Measurements from ENCODE around the gene ARL13B. TPM values are rescaled to one million over a fixed set of nuclear protein-coding genes. Genes with fewer than 3 reads are reported as not detected.
"Not testable (repeated sequence)": the region's sequence is repeated elsewhere in the genome, so short reads cannot be mapped to it uniquely, and the experiment has no call there.

Gene ARL13B
- total and polyA plus RNA-seq, 4 experiments from 2014 or later = 6.2 to 12.0 (median 9.0) TPM

- Histone ChIP-seq H3K9me3 (ENCODE audit: control insufficient read depth in 1 of 2, low read length in 2 of 2) (no peaks in the 10 kb centered on the region), H3K27me3 (ENCODE audit: insufficient read depth, low read length) (no peaks in the 10 kb centered on the region), H3K4me1 (ENCODE audit: insufficient read depth, low read length) (no peaks in the 10 kb centered on the region), H3K27ac (ENCODE audit: low read depth, low read length) (no peak overlapping the region), H3K36me3 (ENCODE audit: insufficient read depth, low read length) (no peaks in the 10 kb centered on the region), H3K4me3 (ENCODE audit: low read length in 2 of 2) (no peak overlapping the region)
- Mint-ChIP-seq H3K4me1 (no peaks in the 10 kb centered on the region), H3K27me3 (peaks cover 5 to 13% of the 10 kb centered on the region in 2 donors), H3K27ac (no peak overlapping the region), H3K4me3 (no peak overlapping the region), H3K36me3 (no peaks in the 10 kb centered on the region), H3K9me3 (peaks cover 0 to 3% (median 0%) of the 10 kb centered on the region in 8 donors)
- POLR2A ChIA-PET (ENCODE audit: partially characterized antibody) = interaction anchor here (1.2 kb wide), 1 partner anchor 9 kb away, joined by 3 read pairs; no protein-coding TSS in a partner anchor
- intact Hi-C loops (cut with micrococcal nuclease) = no loop called here
- CTCF ChIA-PET (ENCODE audit: partially characterized antibody) = interaction anchor here (1.8 kb wide), 1 partner anchor 9 kb away, joined by 4 read pairs; no protein-coding TSS in a partner anchor
- DNase-seq = no peak
Observed at GRCh38 chr3:93961489-93961888, 18.5 kb upstream of the ARL13B start.

DNA sequence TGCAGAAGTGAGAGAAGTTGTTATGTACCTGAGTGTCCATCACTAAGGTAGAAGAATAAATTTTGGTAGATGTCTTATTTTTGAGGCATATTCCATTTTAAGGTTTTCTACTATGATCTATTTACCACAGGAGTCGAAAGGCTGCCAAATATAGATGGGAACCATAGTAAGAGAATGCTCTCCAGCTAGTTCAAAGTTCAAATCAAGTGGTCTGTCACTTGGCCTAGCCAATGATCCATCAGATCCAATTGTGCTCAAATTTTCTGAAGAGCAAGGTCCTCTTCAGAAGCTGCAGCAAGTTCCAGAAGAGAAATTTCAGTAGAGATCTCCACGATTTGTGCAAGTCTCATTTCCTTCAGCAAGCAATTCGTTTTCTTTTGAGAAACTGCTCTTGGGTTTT is 17.2 kb upstream of the ARL13B start:
- Histone ChIP-seq H3K27me3 (ENCODE audit: insufficient read depth, low read length) (no peaks in the 10 kb centered on the region), H3K4me1 (ENCODE audit: insufficient read depth, low read length) (no peaks in the 10 kb centered on the region), H3K27ac (ENCODE audit: low read depth, low read length) (no peak overlapping the region), H3K9me3 (ENCODE audit: control insufficient read depth in 1 of 2, low read length in 2 of 2) (no peaks in the 10 kb centered on the region), H3K36me3 (ENCODE audit: insufficient read depth, low read length) (no peaks in the 10 kb centered on the region), H3K4me3 (ENCODE audit: low read length in 2 of 2) (no peak overlapping the region)
- DNase-seq = no peak
- H3K9me3 Mint-ChIP-seq = peaks cover 0 to 3% (median 0%) of the 10 kb centered on the region in 8 donors
- intact Hi-C loops (cut with micrococcal nuclease) = no loop called here
- no peak overlapping the region for H3K4me3 Mint-ChIP-seq
- no peak overlapping the region for H3K27ac Mint-ChIP-seq
- H3K4me1 Mint-ChIP-seq = no peaks in the 10 kb centered on the region
- H3K27me3 Mint-ChIP-seq = peaks cover 5 to 10% of the 10 kb centered on the region in 2 donors
- no peaks in the 10 kb centered on the region for H3K36me3 Mint-ChIP-seq
- CTCF ChIA-PET (ENCODE audit: partially characterized antibody) = no interaction called here
- POLR2A ChIA-PET (ENCODE audit: partially characterized antibody) = interaction anchor here (1.2 kb wide), 1 partner anchor 8 kb away, joined by 3 read pairs; no protein-coding TSS in a partner anchor

- CTCF ChIA-PET (ENCODE audit: partially characterized antibody) = interaction anchor here (0.6 to 1.1 kb wide), 2 partner anchors 28 to 104 kb away, joined by 3 read pairs; no protein-coding TSS in a partner anchor
- H3K36me3 ChIP-seq (ENCODE audit: insufficient read depth, low read length); H3K9me3 ChIP-seq (ENCODE audit: control insufficient read depth in 1 of 2, low read length in 2 of 2); H3K4me1 Mint-ChIP-seq; H3K27me3 ChIP-seq (ENCODE audit: insufficient read depth, low read length); H3K4me3 ChIP-seq (ENCODE audit: low read length in 2 of 2); H3K4me1 ChIP-seq (ENCODE audit: insufficient read depth, low read length); H3K27ac Mint-ChIP-seq; H3K9me3 Mint-ChIP-seq; intact Hi-C loops (cut with micrococcal nuclease); DNase-seq; H3K27ac ChIP-seq (ENCODE audit: low read depth, low read length); POLR2A ChIA-PET (ENCODE audit: partially characterized antibody); H3K36me3 Mint-ChIP-seq; H3K27me3 Mint-ChIP-seq; H3K4me3 Mint-ChIP-seq: not testable (repeated sequence)
Observed at GRCh38 chr3:93965106-93965505, 14.8 kb upstream of the ARL13B start.

- H3K4me3 ChIP-seq (ENCODE audit: low read length in 2 of 2) = no peak overlapping the region
- Mint-ChIP-seq H3K36me3 (no peaks in the 10 kb centered on the region), H3K4me3 (no peak overlapping the region), H3K4me1 (peaks cover 8 to 12% (median 10%) of the 10 kb centered on the region in 4 donors), H3K27ac (no peak overlapping the region), H3K9me3 (peaks cover 0 to 3% (median 0%) of the 10 kb centered on the region in 8 donors), H3K27me3 (peaks cover 10 to 15% of the 10 kb centered on the region in 2 donors)
- ChIA-PET POLR2A (ENCODE audit: partially characterized antibody) (no interaction called here), CTCF (ENCODE audit: partially characterized antibody) (no interaction called here)
- intact Hi-C loops (cut with micrococcal nuclease) = no loop called here
- H3K9me3 ChIP-seq (ENCODE audit: control insufficient read depth in 1 of 2, low read length in 2 of 2) = no peaks in the 10 kb centered on the region
- no peaks in the 10 kb centered on the region for H3K36me3 ChIP-seq (ENCODE audit: insufficient read depth, low read length)
- no peak for DNase-seq
- no peak overlapping the region for H3K27ac ChIP-seq (ENCODE audit: low read depth, low read length)
- no peaks in the 10 kb centered on the region for H3K27me3 ChIP-seq (ENCODE audit: insufficient read depth, low read length)
- H3K4me1 ChIP-seq (ENCODE audit: insufficient read depth, low read length) = peaks cover 16% of the 10 kb centered on the region
Observed at GRCh38 chr3:93969443-93969842, 10.5 kb upstream of the ARL13B start.

DNA sequence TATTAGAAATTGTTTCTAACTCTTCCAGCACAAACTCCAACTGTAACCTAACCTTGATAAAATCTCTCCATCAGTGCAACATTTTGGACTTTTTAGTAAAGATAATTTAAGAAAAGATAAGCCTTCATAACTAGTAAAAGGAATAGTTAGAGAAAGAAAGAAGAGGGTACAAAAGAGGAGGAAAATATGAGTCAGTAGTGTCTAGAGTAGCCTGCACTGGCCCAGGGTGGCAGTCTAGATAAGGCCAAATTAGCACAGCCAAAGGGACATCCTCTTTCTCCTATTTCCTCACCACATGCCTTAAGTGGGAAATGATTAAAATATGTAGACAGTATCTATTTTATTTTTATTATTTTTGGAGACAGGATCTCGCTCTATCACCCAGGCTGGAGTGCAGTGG is 10.0 kb upstream of the ARL13B start:
- Histone ChIP-seq H3K27ac (ENCODE audit: low read depth, low read length) (no peak overlapping the region), H3K4me1 (ENCODE audit: insufficient read depth, low read length) (peaks cover 16% of the 10 kb centered on the region), H3K4me3 (ENCODE audit: low read length in 2 of 2) (no peak overlapping the region), H3K27me3 (ENCODE audit: insufficient read depth, low read length) (no peaks in the 10 kb centered on the region), H3K9me3 (ENCODE audit: control insufficient read depth in 1 of 2, low read length in 2 of 2) (no peaks in the 10 kb centered on the region), H3K36me3 (ENCODE audit: insufficient read depth, low read length) (no peaks in the 10 kb centered on the region)
- H3K27ac Mint-ChIP-seq = no peak overlapping the region
- H3K4me3 Mint-ChIP-seq = no peak overlapping the region
- peaks cover 8 to 12% (median 10%) of the 10 kb centered on the region in 4 donors for H3K4me1 Mint-ChIP-seq
- POLR2A ChIA-PET (ENCODE audit: partially characterized antibody) = no interaction called here
- no peaks in the 10 kb centered on the region for H3K36me3 Mint-ChIP-seq
- CTCF ChIA-PET (ENCODE audit: partially characterized antibody) = interaction anchor here (1.5 kb wide), 1 partner anchor 8 kb away, joined by 4 read pairs; no protein-coding TSS in a partner anchor
- peaks cover 0 to 3% (median 0%) of the 10 kb centered on the region in 8 donors for H3K9me3 Mint-ChIP-seq
- intact Hi-C loops (cut with micrococcal nuclease) = no loop called here
- peaks cover 10 to 12% of the 10 kb centered on the region in 2 donors for H3K27me3 Mint-ChIP-seq
- no peak for DNase-seq

DNA sequence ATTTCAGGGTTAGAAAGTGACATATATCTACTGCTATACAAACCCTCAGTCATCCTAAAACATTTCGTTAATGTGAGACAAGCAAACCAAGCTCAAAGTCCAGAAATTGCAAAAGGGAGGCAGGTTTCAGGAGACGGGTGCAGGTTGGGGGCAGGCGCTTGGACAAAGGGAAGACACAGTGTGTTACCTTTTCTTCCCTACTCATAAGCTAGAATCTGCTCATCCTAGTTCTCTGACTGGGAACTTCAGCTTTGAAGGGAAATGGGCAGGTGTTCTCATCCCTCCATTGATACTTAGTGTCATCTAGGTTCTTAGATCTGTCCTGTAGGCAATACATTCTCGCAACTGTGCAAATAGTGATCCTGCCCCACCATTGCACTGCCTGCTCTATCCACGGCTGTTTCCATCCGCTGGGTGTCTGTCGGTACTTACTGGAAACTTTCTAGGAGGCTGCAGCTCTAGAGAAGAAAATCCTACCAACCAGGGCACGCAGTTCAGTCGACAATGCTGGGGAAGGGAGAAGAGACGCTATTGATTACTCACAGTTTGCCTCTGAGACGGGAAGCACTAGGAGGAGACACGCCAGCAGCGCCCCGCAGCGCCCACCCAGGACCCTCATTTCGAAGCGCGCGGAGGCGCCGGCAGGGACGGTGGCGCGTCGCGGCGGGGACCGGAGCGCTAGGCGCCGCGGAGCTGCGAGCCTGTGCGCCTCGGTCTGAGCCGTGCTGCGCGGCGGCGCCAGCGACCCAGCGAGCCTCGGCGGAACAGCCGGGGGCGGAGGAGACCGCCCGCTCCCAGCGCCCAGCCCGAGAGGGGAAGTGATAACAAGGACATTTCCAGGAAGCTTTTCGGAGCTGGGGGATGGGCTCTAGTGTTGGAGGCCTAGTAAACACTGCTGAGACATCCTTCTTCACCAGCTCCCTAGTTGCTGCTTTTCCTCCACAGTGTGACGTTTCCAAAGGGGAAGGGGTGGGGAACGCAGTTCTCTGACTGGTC is 6.5 kb upstream of the ARL13B start, which contains the start of gene PROS1:
Gene PROS1, minus strand, starts transcription at position 766 of the 996 bp plus-strand sequence. Its CDS starts 147 bp downstream, at position 619.
- Histone ChIP-seq H3K9me3 (ENCODE audit: control insufficient read depth in 1 of 2, low read length in 2 of 2) (no peaks in the 10 kb centered on the region), H3K4me3 (ENCODE audit: low read length in 2 of 2) (peak within 1 kb of the TSS; percentile 48 to 50), H3K27ac (ENCODE audit: low read depth, low read length) (no peak within 1 kb of the TSS), H3K36me3 (ENCODE audit: insufficient read depth, low read length) (no peaks in the 10 kb centered on the region), H3K4me1 (ENCODE audit: insufficient read depth, low read length) (peaks cover 16% of the 10 kb centered on the region), H3K27me3 (ENCODE audit: insufficient read depth, low read length) (no peaks in the 10 kb centered on the region)
- Mint-ChIP-seq H3K4me3 (peak within 1 kb of the TSS; percentile 77 to 89 (median 83)), H3K36me3 (no peaks in the 10 kb centered on the region), H3K27ac (peak within 1 kb of the TSS in 2 of 7 donors; percentile 3 to 44), H3K27me3 (peaks cover 10 to 12% of the 10 kb centered on the region in 2 donors), H3K9me3 (no peaks in the 10 kb centered on the region), H3K4me1 (peaks cover 8 to 12% (median 10%) of the 10 kb centered on the region in 4 donors)
- POLR2A ChIA-PET (ENCODE audit: partially characterized antibody) = interaction anchor here (1.4 kb wide), 1 partner anchor 89 kb away, joined by 3 read pairs; the partner anchor contains the start of genes DHFR2 and NSUN3
- CTCF ChIA-PET (ENCODE audit: partially characterized antibody) = interaction anchor here (1.6 kb wide), 1 partner anchor 9 kb away, joined by 3 read pairs; no protein-coding TSS in a partner anchor
- intact Hi-C loops (cut with micrococcal nuclease) = no loop called here
- DNase-seq = peak; percentile 32 to 45 (median 35)

DNA sequence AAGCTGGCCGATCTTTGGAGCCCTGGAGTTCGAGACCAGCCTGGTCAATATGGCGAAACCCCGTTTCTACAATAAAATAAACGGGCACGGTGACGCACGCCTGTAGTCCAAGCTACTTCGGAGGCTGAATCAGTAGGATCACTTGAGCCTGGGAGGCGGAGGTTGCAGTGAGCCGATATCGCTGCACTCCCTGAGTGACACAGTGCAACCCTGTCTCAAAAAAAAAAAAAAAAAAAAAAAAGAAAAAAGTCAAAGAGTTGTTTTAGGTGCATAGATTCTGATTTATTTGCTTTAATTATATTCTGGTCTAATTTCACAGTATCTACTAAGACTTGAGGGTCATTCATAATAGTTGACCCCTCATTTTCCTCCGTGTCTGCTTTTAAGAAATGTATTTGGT is 1.7 kb downstream of the ARL13B start:
- Histone ChIP-seq H3K4me1 (ENCODE audit: insufficient read depth, low read length) (peaks cover 16% of the 10 kb centered on the region), H3K27me3 (ENCODE audit: insufficient read depth, low read length) (no peaks in the 10 kb centered on the region), H3K4me3 (ENCODE audit: low read length in 2 of 2) (no peak overlapping the region), H3K27ac (ENCODE audit: low read depth, low read length) (no peak overlapping the region), H3K36me3 (ENCODE audit: insufficient read depth, low read length) (no peaks in the 10 kb centered on the region), H3K9me3 (ENCODE audit: control insufficient read depth in 1 of 2, low read length in 2 of 2) (no peaks in the 10 kb centered on the region)
- intact Hi-C loops (cut with micrococcal nuclease) = no loop called here
- Mint-ChIP-seq H3K4me1 (peaks cover 11 to 26% (median 23%) of the 10 kb centered on the region in 4 donors), H3K36me3 (peaks cover 0 to 3% of the 10 kb centered on the region in 2 donors), H3K4me3 (peak overlapping the region in 7 of 8 donors; percentile 1 to 74 (median 39)), H3K27me3 (no peaks in the 10 kb centered on the region), H3K27ac (peak overlapping the region in 5 of 7 donors; percentile 32 to 92 (median 65)), H3K9me3 (no peaks in the 10 kb centered on the region)
- DNase-seq = no peak
- ChIA-PET CTCF (ENCODE audit: partially characterized antibody) (interaction anchor here (0.5 to 1.2 kb wide), 2 partner anchors 9 to 11 kb away, joined by 3 read pairs; partner anchors contain the start of gene PROS1), POLR2A (ENCODE audit: partially characterized antibody) (interaction anchor here (1.3 to 2.9 kb wide), 2 partner anchors 14 to 81 kb away, joined by 3 to 21 read pairs; partner anchors contain the start of genes DHFR2 and NSUN3)
